ENCODE results near the gene TSPAN18. TPM values are rescaled to one million over a fixed set of nuclear protein-coding genes. Genes with fewer than 3 reads are reported as not detected.
A peak's percentile ranks its signal among the peaks of the same experiment; 100 is the strongest.

Gene TSPAN18
- total and polyA plus RNA-seq, 7 donors: 5.2 to 21.7 (median 8.0) TPM

- Histone ChIP-seq H3K9me3 (no peaks in the 10 kb centered on the region), H3K36me3 (ENCODE audit: insufficient read depth in 1 of 2, low read depth in 1 of 2) (no peaks in the 10 kb centered on the region), H3K27me3 (ENCODE audit: insufficient read depth in 3 of 3, low read length in 2 of 3) (no peaks in the 10 kb centered on the region), H3K4me3 (no peak overlapping the region), H3K27ac (no peak overlapping the region), H3K4me1 (peaks cover 10% of the 10 kb centered on the region)
- intact Hi-C loops (cut with DNase I): loop anchor here (1.0 to 10.0 kb wide), 5 partner anchors 166 to 398 kb away; no protein-coding TSS in a partner anchor
- no peak for ATAC-seq
- TF ChIP-seq, protein P1, sequence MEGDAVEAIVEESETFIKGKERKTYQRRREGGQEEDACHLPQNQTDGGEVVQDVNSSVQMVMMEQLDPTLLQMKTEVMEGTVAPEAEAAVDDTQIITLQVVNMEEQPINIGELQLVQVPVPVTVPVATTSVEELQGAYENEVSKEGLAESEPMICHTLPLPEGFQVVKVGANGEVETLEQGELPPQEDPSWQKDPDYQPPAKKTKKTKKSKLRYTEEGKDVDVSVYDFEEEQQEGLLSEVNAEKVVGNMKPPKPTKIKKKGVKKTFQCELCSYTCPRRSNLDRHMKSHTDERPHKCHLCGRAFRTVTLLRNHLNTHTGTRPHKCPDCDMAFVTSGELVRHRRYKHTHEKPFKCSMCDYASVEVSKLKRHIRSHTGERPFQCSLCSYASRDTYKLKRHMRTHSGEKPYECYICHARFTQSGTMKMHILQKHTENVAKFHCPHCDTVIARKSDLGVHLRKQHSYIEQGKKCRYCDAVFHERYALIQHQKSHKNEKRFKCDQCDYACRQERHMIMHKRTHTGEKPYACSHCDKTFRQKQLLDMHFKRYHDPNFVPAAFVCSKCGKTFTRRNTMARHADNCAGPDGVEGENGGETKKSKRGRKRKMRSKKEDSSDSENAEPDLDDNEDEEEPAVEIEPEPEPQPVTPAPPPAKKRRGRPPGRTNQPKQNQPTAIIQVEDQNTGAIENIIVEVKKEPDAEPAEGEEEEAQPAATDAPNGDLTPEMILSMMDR (IDR thresholded peaks at IDR 0.05): no peak
- DNase-seq: no peak
- 75 to 77% (median 76%) methylated on average over 12 of the region's 12 CpGs for WGBS, 3 donors
Measured at GRCh38 chr11:44936951-44937543, 210.3 kb downstream of the TSPAN18 start.

GRCh38 chr11:44938066-44938691 is 211.4 kb downstream of the TSPAN18 start:
- no peak overlapping the region for H3K4me3 ChIP-seq
- H3K9me3 ChIP-seq: no peaks in the 10 kb centered on the region
- DNase-seq (no peak), ATAC-seq (no peak)
- H3K27me3 ChIP-seq (ENCODE audit: insufficient read depth in 3 of 3, low read length in 2 of 3): no peaks in the 10 kb centered on the region
- H3K4me1 ChIP-seq: peaks cover 10% of the 10 kb centered on the region
- WGBS, 3 donors: 82 to 86% (median 86%) methylated on average over 19 of the region's 19 CpGs
- TF ChIP-seq, protein P1 (IDR thresholded peaks at IDR 0.05): no peak
- H3K27ac ChIP-seq: no peak overlapping the region
- intact Hi-C loops (cut with DNase I): loop anchor here (5.0 to 10.0 kb wide), 3 partner anchors 354 to 397 kb away; no protein-coding TSS in a partner anchor
- no peaks in the 10 kb centered on the region for H3K36me3 ChIP-seq (ENCODE audit: insufficient read depth in 1 of 2, low read depth in 1 of 2)

DNA sequence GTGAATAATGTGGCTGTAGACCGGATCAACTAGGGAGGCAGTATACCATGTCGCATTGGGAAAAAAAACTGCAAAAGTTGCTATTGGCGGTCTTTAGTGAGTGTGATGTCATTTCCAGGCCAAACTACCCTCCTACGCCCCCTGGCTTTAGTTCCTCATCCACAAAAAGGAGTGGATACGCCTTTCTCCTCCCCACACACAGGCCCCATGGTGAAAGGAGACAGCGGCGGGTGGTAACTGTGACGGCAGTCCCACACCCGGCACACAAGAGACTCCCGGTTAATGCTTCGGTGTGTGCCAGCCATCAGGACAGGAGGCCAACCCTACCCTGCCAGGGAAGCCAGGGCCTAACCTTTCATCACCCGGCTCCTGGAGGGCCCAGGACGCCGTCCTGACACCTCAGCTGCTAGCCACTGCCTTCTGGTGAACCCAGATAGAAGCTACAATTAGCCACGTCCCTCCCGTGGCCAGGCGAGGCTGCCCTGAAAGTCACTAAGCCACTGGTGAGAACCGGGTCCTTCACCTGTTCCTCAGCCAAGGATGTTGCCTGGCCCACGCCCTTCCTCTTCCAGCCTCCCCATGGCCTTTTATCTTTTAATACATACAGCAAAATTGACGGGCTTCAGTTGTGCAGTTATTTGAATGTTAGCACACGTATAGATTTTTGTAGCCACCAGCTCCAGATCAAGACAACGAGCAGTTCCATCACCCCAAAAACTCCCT is 213.1 kb downstream of the TSPAN18 start:
- TF ChIP-seq, protein P1 (IDR thresholded peaks at IDR 0.05): peak; percentile 8
- peak; percentile 37 to 64 for DNase-seq
- Histone ChIP-seq H3K27ac (peak overlapping the region; percentile 16), H3K9me3 (no peaks in the 10 kb centered on the region), H3K4me3 (no peak overlapping the region), H3K4me1 (peaks cover 10% of the 10 kb centered on the region), H3K36me3 (ENCODE audit: insufficient read depth in 1 of 2, low read depth in 1 of 2) (no peaks in the 10 kb centered on the region), H3K27me3 (ENCODE audit: insufficient read depth in 3 of 3, low read length in 2 of 3) (no peaks in the 10 kb centered on the region)
- 71 to 73% (median 72%) methylated on average over 22 of the region's 22 CpGs for WGBS, 3 donors
- ATAC-seq: peak in 1 of 4 donors; percentile 53
- intact Hi-C loops (cut with DNase I): loop anchor here (5.0 to 10.0 kb wide), 3 partner anchors 352 to 395 kb away; no protein-coding TSS in a partner anchor

DNA sequence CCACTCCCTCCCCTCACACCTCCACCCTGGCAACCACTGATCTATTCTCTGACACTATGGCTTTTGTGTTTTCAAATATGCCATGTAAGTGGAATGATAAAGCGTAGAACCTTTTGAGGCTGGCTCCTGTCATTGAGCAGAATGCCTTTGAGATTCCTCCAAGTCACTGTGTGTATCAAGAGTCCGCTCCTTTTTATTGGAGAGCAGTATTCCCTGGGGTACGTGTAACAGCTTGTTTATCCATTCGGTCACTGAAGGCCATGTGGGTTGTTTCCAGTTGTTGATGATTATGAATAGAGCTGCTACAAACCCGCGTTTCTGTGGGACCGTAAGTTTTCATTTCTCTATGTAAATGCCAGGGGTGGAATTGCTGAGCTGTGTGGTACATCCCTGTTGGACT is 213.6 kb downstream of the TSPAN18 start:
- peaks cover 10% of the 10 kb centered on the region for H3K4me1 ChIP-seq
- peak overlapping the region; percentile 16 for H3K27ac ChIP-seq
- no peaks in the 10 kb centered on the region for H3K36me3 ChIP-seq (ENCODE audit: insufficient read depth in 1 of 2, low read depth in 1 of 2)
- H3K27me3 ChIP-seq (ENCODE audit: insufficient read depth in 3 of 3, low read length in 2 of 3): no peaks in the 10 kb centered on the region
- no peaks in the 10 kb centered on the region for H3K9me3 ChIP-seq
- intact Hi-C loops (cut with DNase I): loop anchor here in 1 of 2 donors (5.0 kb wide), 1 partner anchor 352 kb away; no protein-coding TSS in a partner anchor
- WGBS, 3 donors: 45 to 50% (median 48%) methylated on average over 7 of the region's 7 CpGs
- TF ChIP-seq, protein P1 (IDR thresholded peaks at IDR 0.05): no peak
- no peak overlapping the region for H3K4me3 ChIP-seq
- ATAC-seq (peak in 1 of 4 donors; percentile 64), DNase-seq (no peak)
